NCI-H1417 treated with DMSO at 0.1 percent for 48 hours (cell line): ENCODE measurements around the gene CLASRP.
"Not testable (repeated sequence)": the region's sequence is repeated elsewhere in the genome, so short reads cannot be mapped to it uniquely, and the experiment has no call there.

Source experiments
- DNase-seq: peaks from one replicate; lab custom pipeline; 2025; lab: John Stamatoyannopoulos, UW

Gene CLASRP, protein sequence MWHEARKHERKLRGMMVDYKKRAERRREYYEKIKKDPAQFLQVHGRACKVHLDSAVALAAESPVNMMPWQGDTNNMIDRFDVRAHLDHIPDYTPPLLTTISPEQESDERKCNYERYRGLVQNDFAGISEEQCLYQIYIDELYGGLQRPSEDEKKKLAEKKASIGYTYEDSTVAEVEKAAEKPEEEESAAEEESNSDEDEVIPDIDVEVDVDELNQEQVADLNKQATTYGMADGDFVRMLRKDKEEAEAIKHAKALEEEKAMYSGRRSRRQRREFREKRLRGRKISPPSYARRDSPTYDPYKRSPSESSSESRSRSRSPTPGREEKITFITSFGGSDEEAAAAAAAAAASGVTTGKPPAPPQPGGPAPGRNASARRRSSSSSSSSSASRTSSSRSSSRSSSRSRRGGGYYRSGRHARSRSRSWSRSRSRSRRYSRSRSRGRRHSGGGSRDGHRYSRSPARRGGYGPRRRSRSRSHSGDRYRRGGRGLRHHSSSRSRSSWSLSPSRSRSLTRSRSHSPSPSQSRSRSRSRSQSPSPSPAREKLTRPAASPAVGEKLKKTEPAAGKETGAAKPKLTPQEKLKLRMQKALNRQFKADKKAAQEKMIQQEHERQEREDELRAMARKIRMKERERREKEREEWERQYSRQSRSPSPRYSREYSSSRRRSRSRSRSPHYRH

DNA sequence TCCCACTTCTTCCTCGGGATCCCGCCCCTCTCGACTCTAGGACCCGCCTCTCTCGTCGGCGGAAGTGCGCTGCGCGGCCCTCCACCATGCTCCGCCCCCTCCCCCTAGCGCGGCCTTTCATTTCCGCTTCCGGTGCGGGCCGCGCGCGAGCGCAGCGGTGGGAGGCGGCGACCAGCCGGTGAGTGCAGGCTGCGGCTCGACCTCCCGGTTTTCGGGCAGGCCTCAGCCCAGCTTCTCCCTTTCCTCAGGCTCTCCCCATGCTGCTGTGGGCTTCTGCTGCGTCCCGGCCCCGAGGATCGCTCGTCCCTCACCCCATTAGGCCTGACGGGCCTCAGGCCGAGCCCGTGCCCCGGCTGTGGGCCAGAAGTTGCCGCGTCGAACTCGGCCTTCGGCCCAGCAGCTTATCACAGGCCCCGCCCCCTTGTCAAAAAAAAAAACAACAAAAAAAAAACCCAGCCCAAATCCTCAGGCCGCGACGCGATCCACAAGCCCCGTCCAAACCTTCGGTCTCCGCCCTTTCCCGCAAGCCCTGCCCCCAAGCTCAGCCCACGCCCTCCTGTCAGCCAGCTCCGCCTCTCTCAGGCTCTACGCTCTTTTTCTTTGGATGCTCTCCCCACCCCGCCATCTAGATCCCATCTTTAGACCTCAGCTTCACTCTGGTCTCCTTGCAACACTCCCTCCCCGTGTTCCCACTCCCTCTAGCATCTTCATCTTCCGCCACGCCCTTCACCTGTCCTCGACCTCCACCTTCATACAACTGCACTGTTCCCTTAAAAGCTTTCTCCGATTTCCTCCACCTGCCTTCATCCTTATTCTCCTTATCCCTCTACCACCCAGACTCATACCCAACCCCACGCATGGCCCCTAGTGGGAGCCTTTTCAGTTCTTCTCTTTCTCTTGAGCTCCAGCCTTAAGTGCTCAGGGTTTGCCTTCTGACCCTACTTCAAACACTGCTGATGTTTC lies at the start of gene CLASRP:
Gene CLASRP (plus strand): TSS at position 115 of the 963 bp plus-strand sequence. CDS start 1,168 bp downstream, outside the sequence.
- DNase-seq, result peak; percentile 38

DNA sequence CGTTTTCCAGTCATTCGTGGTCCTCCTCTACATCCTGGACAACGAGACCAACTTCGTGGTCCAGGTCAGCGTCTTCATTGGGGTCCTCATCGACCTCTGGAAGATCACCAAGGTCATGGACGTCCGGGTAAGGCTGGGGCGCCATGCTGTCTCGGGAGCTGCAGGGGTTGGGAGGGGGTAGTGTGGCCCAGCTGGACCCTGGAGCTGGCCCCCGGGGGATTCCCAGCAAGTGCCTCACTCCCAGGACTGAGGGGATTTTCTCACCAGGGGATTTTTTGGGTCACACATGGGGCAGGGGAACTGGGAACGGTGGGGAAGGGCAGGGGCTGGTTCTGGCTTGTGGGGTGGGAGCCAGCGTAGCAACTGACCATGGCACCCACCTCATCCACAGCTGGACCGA lies 48.4 kb upstream of the CLASRP start:
- no peak for DNase-seq

DNA sequence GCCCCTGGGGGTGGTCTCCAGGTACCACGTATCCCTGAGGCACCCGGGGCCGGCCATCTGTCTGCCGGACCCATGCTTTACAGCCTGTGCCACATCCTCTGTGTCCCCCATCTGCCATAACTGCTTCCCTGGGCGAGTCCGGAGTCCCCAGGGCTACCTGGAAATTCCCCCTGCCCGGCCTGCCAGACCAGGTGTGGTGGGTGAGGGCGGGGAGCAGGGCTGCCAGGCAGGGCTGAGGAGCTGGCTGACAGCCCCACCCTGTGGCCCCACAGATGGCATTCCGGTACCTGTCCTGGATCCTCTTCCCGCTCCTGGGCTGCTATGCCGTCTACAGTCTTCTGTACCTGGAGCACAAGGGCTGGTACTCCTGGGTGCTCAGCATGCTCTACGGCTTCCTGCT lies 47.9 kb upstream of the CLASRP start:
- DNase-seq, result no peak

DNA sequence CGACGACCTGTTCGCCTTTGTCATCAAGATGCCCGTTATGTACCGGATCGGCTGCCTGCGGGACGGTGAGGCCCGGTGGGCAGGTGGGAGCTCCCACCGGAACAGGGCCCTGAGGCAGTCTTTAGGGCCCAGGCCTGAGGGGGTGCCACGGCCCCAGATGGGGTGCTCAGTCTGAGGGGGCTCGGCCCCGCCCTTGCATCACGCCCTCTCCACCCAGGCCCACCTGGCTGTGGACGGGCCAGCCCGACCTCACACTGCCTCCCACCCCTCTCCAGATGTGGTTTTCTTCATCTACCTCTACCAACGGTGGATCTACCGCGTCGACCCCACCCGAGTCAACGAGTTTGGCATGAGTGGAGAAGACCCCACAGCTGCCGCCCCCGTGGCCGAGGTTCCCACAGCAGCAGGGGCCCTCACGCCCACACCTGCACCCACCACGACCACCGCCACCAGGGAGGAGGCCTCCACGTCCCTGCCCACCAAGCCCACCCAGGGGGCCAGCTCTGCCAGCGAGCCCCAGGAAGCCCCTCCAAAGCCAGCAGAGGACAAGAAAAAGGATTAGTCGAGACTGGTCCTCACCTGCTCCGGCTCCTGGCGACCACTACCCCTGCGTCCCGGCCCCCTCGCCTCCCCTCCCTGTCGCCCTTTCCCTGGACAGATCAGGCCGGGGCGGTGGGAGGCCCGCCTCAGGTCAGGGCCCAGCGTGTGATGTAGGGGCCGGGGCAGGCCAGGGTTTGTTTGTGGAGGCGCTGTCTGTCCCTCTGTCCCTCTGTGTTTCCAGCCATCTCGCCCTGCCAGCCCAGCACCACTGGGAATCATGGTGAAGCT lies 46.3 kb upstream of the CLASRP start:
- DNase-seq, result no peak

DNA sequence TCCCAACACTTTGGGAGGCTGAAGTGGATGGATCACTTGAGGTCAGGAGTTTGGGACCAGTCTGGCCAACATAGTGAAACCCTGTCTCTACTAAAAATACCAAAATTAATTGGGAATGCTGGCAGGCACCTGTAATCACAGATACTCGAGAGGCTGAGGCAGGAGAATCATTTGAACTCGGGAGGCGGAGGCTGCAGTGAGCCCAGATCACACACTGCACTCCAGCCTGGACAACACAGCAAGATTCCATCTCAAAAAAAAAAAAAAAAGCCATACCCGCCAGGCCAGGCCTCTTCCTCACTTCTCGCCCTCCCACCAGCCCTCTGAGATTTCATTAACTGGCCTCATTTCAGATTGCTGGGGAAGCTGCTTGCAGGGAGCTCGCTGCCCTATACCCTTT lies 45.3 kb upstream of the CLASRP start:
- DNase-seq, result no peak

DNA sequence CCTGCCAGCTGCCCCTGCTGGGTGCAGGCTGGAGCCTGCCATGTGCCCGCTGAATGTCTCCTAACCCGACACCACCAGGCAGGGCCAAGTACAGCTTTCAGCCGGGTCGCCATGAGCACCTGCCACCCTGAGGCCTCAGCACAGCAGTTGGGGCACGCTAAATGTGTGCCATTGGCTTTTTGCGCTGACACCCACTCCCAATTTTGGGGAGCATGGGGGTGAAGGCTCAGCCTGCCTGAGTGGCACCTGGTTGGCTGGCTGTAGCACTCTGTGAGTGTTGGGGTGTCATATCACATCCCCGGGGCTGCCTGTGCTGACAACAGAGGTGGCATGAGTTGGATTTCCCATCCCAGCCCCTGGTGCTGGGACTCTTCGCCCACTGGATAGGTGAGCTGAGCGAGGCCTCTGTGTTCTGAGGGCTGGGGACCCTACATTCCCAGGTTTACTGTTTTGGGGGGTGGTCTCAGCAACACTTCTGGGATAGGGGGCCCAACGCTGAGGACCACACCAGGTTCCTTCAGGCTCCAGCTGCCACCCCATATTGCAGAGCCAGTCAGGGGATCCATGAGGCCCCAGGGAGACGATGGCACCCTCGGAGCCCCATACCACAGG lies 44.8 kb upstream of the CLASRP start:
- no peak for DNase-seq

DNA sequence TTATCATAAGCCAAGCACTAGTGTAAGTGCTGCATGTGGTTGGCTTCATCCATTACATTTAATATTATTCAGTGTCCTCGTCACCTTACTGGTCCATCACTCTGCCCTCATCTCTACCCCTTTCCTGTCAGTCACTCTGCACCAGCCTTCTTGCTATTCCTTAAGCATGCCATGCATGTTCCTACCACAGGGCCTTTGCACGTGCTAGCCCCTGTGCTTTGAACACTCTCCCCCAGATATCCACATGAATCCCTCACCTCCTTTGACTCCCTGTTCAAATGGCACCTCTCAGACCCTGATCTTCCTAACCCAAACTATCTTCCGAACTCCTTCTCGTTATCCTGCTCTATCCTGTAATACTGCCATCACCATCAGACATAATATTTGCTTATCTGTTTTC lies 40.8 kb upstream of the CLASRP start:
- no peak for DNase-seq

DNA sequence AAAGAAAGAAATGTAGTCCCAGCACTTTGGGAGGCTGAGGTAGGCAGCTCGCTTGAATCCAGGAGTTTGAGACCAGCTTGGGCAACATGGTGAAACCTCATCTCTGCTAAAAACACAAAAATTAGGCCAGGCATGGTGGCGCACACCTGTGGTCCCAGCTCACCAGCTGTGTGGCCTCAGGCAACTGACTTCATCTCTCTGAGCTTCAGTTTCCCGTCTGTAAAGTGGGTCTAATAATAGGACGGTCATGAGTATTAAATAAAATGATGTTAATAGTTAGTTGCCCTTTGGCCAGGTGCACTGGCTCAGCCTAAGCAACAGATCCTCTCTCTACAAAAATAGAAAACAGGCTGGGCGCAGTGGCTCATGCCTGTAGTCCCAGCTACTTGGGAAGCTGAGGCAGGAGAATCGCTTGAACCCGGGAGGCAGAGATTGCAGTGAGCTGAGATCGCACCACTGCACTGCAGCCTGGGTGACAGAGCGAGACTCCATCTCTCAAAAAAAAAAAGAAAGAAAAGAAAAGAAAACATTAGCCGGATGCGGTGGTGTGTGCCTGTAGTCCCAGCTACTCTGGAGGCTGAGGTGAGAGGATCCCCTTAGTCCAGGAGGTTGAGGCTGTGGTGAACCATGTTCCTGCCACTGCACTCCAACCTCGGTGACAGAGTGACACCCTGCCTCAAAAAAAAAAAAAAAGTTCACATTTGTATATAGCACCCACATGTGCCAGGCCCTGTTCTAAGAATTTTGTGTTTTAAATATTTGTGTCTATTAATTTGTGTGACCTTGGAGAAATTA lies 39.5 kb upstream of the CLASRP start:
- not testable (repeated sequence) for DNase-seq

DNA sequence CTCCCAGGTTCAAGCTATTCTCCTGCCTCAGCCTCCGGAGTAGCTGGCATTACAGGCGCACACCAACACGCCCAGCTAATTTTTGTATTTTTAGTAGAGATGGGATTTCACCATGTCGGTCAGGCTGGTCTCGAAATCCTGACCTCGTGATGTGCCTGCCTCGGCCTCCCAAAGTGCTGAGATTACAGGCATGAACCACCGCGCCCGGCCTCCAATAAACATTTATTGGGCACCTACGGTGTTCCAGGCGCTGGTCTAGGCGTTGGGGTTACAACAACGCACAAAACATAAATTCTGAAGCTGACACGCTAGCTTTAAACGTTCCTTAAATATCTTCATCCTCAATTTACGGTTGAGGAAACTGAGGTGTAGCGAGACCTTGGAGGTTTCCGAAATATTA lies 38.2 kb upstream of the CLASRP start:
- DNase-seq, result not testable (repeated sequence)

DNA sequence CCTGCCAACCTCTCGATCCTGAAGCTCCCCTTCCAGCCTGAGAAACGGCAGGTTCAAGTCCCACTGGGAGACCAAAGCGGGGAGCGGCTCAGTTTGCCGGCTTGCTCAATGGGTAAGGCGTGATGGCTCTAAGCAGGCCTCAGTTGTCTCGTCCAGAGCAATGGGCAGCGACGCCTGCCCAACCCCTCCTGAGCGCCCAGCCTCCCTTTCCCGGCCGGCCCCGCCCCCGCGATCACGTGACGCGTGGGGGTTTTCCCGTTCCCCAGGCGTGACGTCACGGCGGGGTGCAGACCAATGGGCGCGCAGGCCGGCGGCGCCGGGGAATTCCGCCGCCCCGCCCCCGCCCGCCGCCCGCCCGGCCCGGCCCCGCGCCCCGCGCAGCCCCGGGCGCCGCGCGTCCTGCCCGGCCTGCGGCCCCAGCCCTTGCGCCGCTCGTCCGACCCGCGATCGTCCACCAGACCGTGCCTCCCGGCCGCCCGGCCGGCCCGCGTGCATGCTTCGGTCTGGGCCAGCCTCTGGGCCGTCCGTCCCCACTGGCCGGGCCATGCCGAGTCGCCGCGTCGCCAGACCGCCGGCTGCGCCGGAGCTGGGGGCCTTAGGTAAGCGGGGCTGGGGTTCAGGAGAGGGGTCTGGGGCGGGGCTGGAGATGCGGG lies 37.6 kb upstream of the CLASRP start, which contains the start of gene RELB:
Gene RELB (plus strand): TSS at position 378 of the 653 bp plus-strand sequence. CDS start 116 bp downstream, at position 494.
- DNase-seq, result peak; percentile 8

DNA sequence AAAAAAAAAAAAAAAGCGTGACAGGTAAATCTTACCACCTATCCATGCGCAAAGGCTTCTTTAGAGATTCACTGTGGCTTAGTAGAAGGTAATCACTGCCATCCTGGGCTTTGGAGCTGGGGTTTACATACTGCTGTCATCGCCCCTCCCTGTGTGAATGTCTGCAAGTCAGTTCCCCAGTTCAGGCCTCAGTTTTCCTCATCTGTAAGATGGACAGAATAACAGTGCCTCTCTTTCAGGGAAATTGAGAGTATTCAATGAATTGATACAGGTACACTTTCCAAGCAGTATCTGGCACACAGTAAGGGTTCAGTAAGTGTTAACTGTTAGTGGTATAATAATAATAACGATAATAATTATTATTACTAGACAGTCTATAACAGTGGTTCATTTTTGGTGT lies 35.4 kb upstream of the CLASRP start:
- no peak for DNase-seq

DNA sequence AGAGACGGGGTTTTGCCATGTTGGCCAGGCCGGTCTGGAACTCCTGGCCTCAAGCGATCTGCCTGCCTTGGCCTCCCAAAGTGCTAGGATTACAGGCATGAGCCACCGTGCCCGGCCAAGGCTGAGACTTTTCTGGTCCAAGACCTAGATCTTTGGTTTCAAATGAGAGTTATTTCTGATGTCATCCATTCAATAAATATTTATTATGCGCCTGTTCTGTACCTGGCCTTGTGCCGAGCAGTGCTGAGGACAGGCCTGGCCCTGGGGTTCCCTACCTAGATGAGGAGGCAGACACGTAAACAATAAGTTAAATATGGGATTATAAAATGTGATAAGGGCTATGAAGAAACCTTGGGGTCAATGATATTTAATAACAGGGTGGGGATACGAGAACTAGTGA lies 33.1 kb upstream of the CLASRP start:
- no peak for DNase-seq

DNA sequence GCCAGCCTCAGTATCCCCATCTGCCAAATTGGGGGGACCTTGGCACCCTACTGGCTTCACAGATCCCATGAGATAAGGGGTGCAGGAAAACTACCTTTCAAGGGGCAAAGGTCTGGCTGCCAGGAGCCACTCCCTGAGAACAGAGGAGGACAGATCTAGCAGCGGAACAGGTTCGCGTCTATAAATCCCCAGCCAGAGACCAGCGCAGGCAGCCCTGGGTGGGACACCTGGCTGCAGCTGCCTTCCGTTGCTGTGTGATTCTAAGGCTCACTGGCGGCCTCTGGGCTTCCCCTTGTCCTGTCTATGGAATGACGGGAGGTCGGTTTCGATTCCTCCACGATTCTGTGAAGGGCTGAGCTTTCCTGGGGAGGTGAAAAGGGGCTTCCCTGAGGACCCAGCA lies 30.3 kb upstream of the CLASRP start:
- DNase-seq, result no peak

DNA sequence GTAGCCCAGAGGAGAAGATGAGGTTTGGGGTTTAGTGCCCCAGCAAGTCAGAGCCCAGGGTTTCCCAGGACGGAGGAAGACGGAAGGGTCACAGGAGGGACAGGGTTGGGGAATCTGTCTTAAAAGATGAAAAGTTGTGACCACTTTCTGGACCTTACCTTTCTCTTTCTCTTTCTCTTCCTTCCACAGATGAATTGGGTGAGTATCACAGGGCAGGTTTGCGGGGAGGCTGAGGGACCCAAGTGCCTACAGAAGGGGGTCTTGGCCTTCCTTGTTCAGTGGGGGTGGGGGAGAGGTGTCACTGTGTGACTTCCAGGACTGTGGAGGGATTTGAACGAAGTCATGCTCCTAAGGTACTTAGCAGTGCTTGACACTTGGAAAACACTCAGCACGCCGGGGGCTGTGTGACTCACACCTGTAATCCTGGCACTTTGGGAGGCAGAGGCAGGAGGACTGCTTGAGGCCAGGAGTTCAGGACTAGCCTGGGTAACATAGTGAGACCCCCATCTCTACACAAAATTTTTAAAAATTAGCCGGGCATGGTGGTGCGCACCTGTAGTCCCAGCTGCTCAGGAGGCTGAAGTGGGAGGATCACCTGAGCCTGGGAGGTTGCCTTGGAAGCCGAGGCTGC lies 29.1 kb upstream of the CLASRP start:
- DNase-seq, result no peak

DNA sequence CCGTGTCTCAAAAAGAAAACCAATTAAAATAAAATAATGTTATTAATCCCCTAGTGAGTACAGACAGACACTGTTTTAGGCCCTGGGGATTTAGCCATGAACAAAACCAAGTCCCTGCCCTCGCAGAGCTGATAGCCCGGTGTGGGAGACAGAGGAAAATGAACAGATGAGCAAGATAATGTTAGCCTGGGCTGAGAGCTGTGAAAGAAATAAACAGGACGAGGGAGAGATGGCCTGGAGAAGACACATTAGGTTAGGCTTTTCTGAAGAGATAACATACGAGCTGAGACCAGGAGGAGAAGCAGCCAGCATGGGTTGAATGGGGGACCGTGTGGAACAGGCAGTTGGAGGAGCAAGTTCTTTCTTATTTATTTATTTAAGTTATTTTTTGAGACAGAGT lies 28.5 kb upstream of the CLASRP start:
- DNase-seq, result no peak

DNA sequence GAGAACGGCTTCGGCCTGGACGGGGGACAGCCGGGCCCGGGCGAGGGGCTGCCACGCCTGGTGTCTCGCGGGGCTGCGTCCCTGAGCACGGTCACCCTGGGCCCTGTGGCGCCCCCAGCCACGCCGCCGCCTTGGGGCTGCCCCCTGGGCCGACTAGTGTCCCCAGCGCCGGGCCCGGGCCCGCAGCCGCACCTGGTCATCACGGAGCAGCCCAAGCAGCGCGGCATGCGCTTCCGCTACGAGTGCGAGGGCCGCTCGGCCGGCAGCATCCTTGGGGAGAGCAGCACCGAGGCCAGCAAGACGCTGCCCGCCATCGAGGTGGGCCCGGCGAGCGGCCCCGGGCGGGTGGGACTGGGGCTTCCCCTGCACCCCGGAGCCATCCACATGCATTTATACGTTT lies 26.9 kb upstream of the CLASRP start:
- DNase-seq, result no peak

DNA sequence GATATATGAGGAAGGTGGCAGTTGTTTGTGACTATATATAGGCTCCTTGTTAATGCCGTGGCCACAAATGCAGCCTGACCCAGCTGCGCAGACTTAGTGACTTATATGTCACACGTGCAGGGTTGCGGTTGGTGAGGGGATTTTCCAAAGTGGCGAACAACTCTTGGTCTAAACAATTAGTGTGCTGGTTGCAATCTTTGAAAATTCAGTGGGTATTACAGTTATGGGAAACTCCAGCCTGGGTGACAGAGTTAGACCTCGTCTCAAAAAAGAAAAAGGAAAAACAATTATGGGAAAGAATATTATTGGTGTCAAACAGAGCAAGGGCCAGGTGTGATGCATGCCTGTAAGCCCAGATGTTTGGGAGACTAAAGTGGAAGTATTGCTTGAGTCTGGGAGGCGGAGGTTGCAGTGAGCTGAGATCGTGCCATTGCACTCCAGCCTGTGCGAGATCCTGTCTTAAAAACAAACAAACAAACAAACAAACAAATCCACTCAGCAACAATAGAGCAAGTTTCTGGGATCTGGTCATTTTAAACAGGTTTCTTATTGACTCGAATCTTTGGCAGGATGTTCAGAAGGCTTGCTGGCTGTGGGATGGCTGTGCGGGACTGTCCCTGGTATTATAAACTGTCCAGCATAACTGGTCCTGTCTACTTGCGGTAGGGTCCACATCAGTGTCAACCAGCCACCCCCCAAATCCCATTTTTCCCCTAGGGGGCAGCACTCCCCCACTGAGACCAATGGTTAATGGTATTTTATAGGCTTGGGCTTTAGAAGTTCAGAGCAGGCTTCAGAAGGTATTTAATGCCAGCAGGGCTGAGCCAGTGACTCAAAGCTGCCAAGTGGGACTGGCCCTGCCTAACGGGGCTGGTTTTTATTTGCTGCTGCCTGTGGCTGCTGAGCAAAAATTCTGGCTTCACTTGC lies 22.2 kb upstream of the CLASRP start:
- no peak for DNase-seq

DNA sequence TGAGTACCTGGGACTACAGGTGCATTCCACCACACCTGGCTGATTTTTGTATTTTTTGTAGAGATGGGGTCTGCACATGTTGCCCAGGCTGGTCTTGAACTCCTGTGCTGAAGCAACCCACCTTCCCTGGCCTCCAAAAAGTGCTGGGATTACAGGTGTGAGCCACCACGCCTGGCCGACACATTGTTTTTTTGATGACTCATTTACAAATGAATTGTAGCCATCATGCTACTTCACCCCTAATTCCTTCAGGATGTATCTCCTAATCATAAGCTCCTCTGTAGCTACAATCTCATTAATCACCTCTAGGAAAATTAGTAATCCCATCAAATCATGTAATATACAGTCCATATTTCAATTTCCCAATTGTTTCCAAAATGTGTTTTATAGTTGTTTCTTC lies 19.7 kb upstream of the CLASRP start:
- no peak for DNase-seq
